ENCODE measurements around the gene SPOCK1.

SPOCK1 gene

DNA sequence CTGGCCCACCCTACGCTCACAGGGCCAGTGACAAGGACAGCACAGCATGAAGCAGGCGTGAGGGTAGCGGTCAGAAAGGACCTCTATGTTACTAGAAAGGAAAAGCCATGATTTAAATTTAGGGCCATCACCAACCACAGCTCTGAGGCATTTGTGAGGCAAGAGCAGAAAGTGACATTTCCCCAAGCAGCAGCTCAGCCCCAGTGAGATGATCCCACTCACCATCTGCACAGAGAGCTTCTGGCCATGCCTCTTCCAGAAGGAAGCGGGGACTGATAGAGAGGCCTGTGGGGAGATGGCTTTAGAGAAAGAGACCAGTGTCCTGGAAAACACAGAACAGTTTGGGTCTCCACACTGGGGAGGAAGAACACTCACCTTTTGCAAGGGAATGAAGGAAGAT lies 413.9 kb downstream of the SPOCK1 start:
- no peak for DNase-seq (ENCODE audit: low read depth)
- no peak overlapping the region for H3K4me3 ChIP-seq (ENCODE audit: low read depth, low read length)
- TF ChIP-seq CTCF (IDR thresholded peaks at IDR 0.05; ENCODE audit: control insufficient read depth, extremely low read depth, insufficient read depth): no peak

DNA sequence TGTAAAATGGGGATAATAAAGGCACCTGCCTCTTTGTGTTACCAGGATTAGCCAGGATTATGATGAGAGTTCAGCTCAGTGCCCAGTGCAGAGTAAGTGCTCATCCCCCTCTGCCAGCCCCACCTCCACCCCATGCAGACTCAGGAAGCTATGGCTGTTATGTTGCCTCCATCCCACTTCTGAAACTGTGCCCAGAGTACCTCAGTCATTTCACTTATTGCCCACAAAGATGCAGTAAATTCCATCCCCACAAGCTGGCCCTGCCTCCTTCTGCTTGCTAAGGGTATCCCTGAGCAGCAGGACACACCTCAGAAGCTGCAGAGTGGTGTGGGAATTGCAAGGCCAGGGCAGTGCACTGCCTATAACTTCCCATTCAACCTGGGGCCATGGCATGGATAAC lies 415.1 kb downstream of the SPOCK1 start:
- H3K4me3 ChIP-seq (ENCODE audit: low read depth, low read length): no peak overlapping the region
- no peak for DNase-seq (ENCODE audit: low read depth)
- TF ChIP-seq CTCF (IDR thresholded peaks at IDR 0.05; ENCODE audit: control insufficient read depth, extremely low read depth, insufficient read depth): no peak

GRCh38 chr5:137082951-137083350 lies 416.2 kb downstream of the SPOCK1 start:
- no peak for DNase-seq (ENCODE audit: low read depth)
- TF ChIP-seq CTCF (IDR thresholded peaks at IDR 0.05; ENCODE audit: control insufficient read depth, extremely low read depth, insufficient read depth): no peak
- no peak overlapping the region for H3K4me3 ChIP-seq (ENCODE audit: low read depth, low read length)

GRCh38 chr5:137078171-137078665 lies 420.9 kb downstream of the SPOCK1 start:
- DNase-seq (ENCODE audit: low read depth): no peak
- no peak for TF ChIP-seq CTCF (IDR thresholded peaks at IDR 0.05; ENCODE audit: control insufficient read depth, extremely low read depth, insufficient read depth)
- H3K4me3 ChIP-seq (ENCODE audit: low read depth, low read length): no peak overlapping the region

DNA sequence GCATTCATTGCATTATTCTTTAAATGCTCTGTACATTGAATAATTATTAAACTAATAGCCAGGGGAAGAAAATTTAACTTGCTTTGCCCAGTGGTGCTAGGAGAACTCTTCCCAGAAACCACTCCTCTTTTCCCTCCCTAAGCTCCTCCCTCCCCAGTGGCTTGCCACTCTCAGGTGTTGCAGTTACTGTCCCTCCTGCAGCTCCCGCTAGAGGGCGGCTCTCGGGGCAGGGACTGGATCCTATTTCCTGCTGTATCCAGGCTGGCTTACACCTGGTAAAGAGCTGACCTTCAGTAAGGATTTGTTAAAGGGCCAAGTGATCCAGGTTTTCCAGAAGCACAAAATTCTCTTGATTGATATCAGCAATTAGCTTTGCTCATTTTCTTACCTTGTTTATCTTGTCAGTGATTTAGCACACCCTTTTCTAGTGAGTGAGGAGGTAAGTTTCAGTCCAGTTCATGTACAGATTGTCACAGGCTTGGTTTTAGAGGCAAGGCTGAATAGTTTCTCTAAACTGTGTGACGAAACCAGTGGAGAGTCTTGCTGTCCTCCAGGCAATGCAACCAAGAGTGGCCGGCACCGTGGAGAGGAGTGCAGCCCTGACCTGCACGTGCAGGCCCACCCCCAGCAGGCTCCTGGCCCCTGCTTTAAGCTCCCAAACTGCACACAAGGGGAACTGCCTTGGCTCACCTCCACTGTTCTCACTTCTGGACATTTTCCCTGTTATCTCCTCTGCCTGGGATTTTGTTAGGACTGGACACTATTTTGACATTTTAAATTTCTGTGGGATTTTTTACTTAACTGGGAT lies 423.8 kb downstream of the SPOCK1 start:
- DNase-seq (ENCODE audit: low read depth): peak; percentile 74
- TF ChIP-seq CTCF (IDR thresholded peaks at IDR 0.05; ENCODE audit: control insufficient read depth, extremely low read depth, insufficient read depth): peak; percentile 96
- no peak overlapping the region for H3K4me3 ChIP-seq (ENCODE audit: low read depth, low read length)

GRCh38 chr5:137073189-137073588 lies 425.9 kb downstream of the SPOCK1 start:
- DNase-seq (ENCODE audit: low read depth): no peak
- no peak for TF ChIP-seq CTCF (IDR thresholded peaks at IDR 0.05; ENCODE audit: control insufficient read depth, extremely low read depth, insufficient read depth)

More at GRCh38 chr5:137073189-137073588, 425.9 kb downstream of the SPOCK1 start:
- no peak overlapping the region for H3K4me3 ChIP-seq (ENCODE audit: low read depth, low read length)
